ENCODE data around the gene CUL1.
"Not testable (repeated sequence)": the region's sequence is repeated elsewhere in the genome, so short reads cannot be mapped to it uniquely, and the experiment has no call there.

CUL1 gene

GRCh38 chr7:148703671-148703962, 4.9 kb downstream of the CUL1 start:
- H3K27me3 Mint-ChIP-seq, H3K4me3 Mint-ChIP-seq: not testable (repeated sequence)

GRCh38 chr7:148704189-148704588, 5.5 kb downstream of the CUL1 start:
- no peak overlapping the region for H3K27ac Mint-ChIP-seq
- H3K4me3 Mint-ChIP-seq: no peak overlapping the region
- peaks cover 4% of the 10 kb centered on the region for H3K36me3 Mint-ChIP-seq
- H3K9me3 Mint-ChIP-seq (ENCODE audit: low read depth): no peaks in the 10 kb centered on the region
- H3K27me3 Mint-ChIP-seq: no peaks in the 10 kb centered on the region
- H3K4me1 Mint-ChIP-seq (ENCODE audit: low read depth): peaks cover 86% of the 10 kb centered on the region

More at GRCh38 chr7:148703671-148703962, 4.9 kb downstream of the CUL1 start:
- H3K9me3 Mint-ChIP-seq (ENCODE audit: low read depth); H3K36me3 Mint-ChIP-seq; H3K27ac Mint-ChIP-seq: not testable (repeated sequence)
- H3K4me1 Mint-ChIP-seq (ENCODE audit: low read depth): peaks cover 82% of the 10 kb centered on the region

GRCh38 chr7:148704970-148705369, 6.3 kb downstream of the CUL1 start:
- Mint-ChIP-seq H3K36me3 (peaks cover 4% of the 10 kb centered on the region), H3K4me3 (peak overlapping the region; percentile 45), H3K27me3 (no peaks in the 10 kb centered on the region), H3K4me1 (ENCODE audit: low read depth) (peaks cover 91% of the 10 kb centered on the region), H3K9me3 (ENCODE audit: low read depth) (no peaks in the 10 kb centered on the region), H3K27ac (peak overlapping the region; percentile 75)

GRCh38 chr7:148706368-148706767, 7.7 kb downstream of the CUL1 start:
- Mint-ChIP-seq H3K36me3 (peaks cover 2% of the 10 kb centered on the region), H3K27me3 (no peaks in the 10 kb centered on the region), H3K9me3 (ENCODE audit: low read depth) (no peaks in the 10 kb centered on the region), H3K4me3 (peak overlapping the region; percentile 5), H3K4me1 (ENCODE audit: low read depth) (peaks cover 88% of the 10 kb centered on the region), H3K27ac (no peak overlapping the region)

- Mint-ChIP-seq H3K4me1 (ENCODE audit: low read depth) (peaks cover 87% of the 10 kb centered on the region), H3K4me3 (peak overlapping the region; percentile 44), H3K9me3 (ENCODE audit: low read depth) (no peaks in the 10 kb centered on the region), H3K36me3 (no peaks in the 10 kb centered on the region), H3K27me3 (no peaks in the 10 kb centered on the region), H3K27ac (peak overlapping the region; percentile 11)
Observed at GRCh38 chr7:148708026-148708885, 9.6 kb downstream of the CUL1 start.

- H3K4me1 Mint-ChIP-seq (ENCODE audit: low read depth): peaks cover 85% of the 10 kb centered on the region
- H3K27ac Mint-ChIP-seq: no peak overlapping the region
- no peaks in the 10 kb centered on the region for H3K36me3 Mint-ChIP-seq
- no peaks in the 10 kb centered on the region for H3K27me3 Mint-ChIP-seq
- no peaks in the 10 kb centered on the region for H3K9me3 Mint-ChIP-seq (ENCODE audit: low read depth)
- no peak overlapping the region for H3K4me3 Mint-ChIP-seq
Observed at GRCh38 chr7:148709014-148709413, 10.3 kb downstream of the CUL1 start.

GRCh38 chr7:148710426-148710825, 11.7 kb downstream of the CUL1 start:
- H3K4me1 Mint-ChIP-seq (ENCODE audit: low read depth): peaks cover 87% of the 10 kb centered on the region
- not testable (repeated sequence) for H3K9me3 Mint-ChIP-seq (ENCODE audit: low read depth)

GRCh38 chr7:148711191-148712102, 12.7 kb downstream of the CUL1 start:
- Mint-ChIP-seq H3K9me3 (ENCODE audit: low read depth) (no peaks in the 10 kb centered on the region), H3K36me3 (peaks cover 4% of the 10 kb centered on the region), H3K4me1 (ENCODE audit: low read depth) (peaks cover 87% of the 10 kb centered on the region), H3K4me3 (no peak overlapping the region), H3K27ac (peak overlapping the region; percentile 52), H3K27me3 (no peaks in the 10 kb centered on the region)

More at GRCh38 chr7:148710426-148710825, 11.7 kb downstream of the CUL1 start:
- not testable (repeated sequence) for H3K27ac Mint-ChIP-seq, H3K36me3 Mint-ChIP-seq, H3K4me3 Mint-ChIP-seq, H3K27me3 Mint-ChIP-seq

GRCh38 chr7:148712678-148713329, 14.1 kb downstream of the CUL1 start:
- H3K4me3 Mint-ChIP-seq: peak overlapping the region; percentile 8
- no peak overlapping the region for H3K27ac Mint-ChIP-seq
- H3K36me3 Mint-ChIP-seq: peaks cover 9% of the 10 kb centered on the region
- H3K27me3 Mint-ChIP-seq: no peaks in the 10 kb centered on the region
- no peaks in the 10 kb centered on the region for H3K9me3 Mint-ChIP-seq (ENCODE audit: low read depth)
- H3K4me1 Mint-ChIP-seq (ENCODE audit: low read depth): peaks cover 86% of the 10 kb centered on the region

- peaks cover 87% of the 10 kb centered on the region for H3K4me1 Mint-ChIP-seq (ENCODE audit: low read depth)
- no peaks in the 10 kb centered on the region for H3K27me3 Mint-ChIP-seq
- H3K4me3 Mint-ChIP-seq: peak overlapping the region; percentile 42
- H3K9me3 Mint-ChIP-seq (ENCODE audit: low read depth): no peaks in the 10 kb centered on the region
- peak overlapping the region; percentile 68 for H3K27ac Mint-ChIP-seq
- peaks cover 9% of the 10 kb centered on the region for H3K36me3 Mint-ChIP-seq
Observed at GRCh38 chr7:148714498-148714897, 15.8 kb downstream of the CUL1 start.

- H3K36me3 Mint-ChIP-seq: peaks cover 9% of the 10 kb centered on the region
- H3K27ac Mint-ChIP-seq: no peak overlapping the region
- peaks cover 88% of the 10 kb centered on the region for H3K4me1 Mint-ChIP-seq (ENCODE audit: low read depth)
- no peaks in the 10 kb centered on the region for H3K27me3 Mint-ChIP-seq
- H3K4me3 Mint-ChIP-seq: no peak overlapping the region
- H3K9me3 Mint-ChIP-seq (ENCODE audit: low read depth): no peaks in the 10 kb centered on the region
Observed at GRCh38 chr7:148715027-148715426, 16.3 kb downstream of the CUL1 start.

- H3K4me1 Mint-ChIP-seq (ENCODE audit: low read depth): peaks cover 90% of the 10 kb centered on the region
- H3K9me3 Mint-ChIP-seq (ENCODE audit: low read depth): no peaks in the 10 kb centered on the region
- peak overlapping the region; percentile 2 for H3K4me3 Mint-ChIP-seq
- peaks cover 9% of the 10 kb centered on the region for H3K36me3 Mint-ChIP-seq
- H3K27ac Mint-ChIP-seq: no peak overlapping the region
- no peaks in the 10 kb centered on the region for H3K27me3 Mint-ChIP-seq
Observed at GRCh38 chr7:148717266-148717793, 18.6 kb downstream of the CUL1 start.

GRCh38 chr7:148718431-148718830, 19.7 kb downstream of the CUL1 start:
- H3K9me3 Mint-ChIP-seq (ENCODE audit: low read depth): no peaks in the 10 kb centered on the region
- H3K27me3 Mint-ChIP-seq: no peaks in the 10 kb centered on the region
- H3K36me3 Mint-ChIP-seq: peaks cover 9% of the 10 kb centered on the region
- H3K4me3 Mint-ChIP-seq: no peak overlapping the region
- H3K27ac Mint-ChIP-seq: no peak overlapping the region
- peaks cover 90% of the 10 kb centered on the region for H3K4me1 Mint-ChIP-seq (ENCODE audit: low read depth)

GRCh38 chr7:148719753-148720152, 21.1 kb downstream of the CUL1 start:
- no peaks in the 10 kb centered on the region for H3K9me3 Mint-ChIP-seq (ENCODE audit: low read depth)
- peaks cover 92% of the 10 kb centered on the region for H3K4me1 Mint-ChIP-seq (ENCODE audit: low read depth)
- no peak overlapping the region for H3K4me3 Mint-ChIP-seq
- H3K27me3 Mint-ChIP-seq: no peaks in the 10 kb centered on the region
- no peak overlapping the region for H3K27ac Mint-ChIP-seq
- peaks cover 6% of the 10 kb centered on the region for H3K36me3 Mint-ChIP-seq

GRCh38 chr7:148720472-148720871, 21.8 kb downstream of the CUL1 start:
- H3K4me3 Mint-ChIP-seq: no peak overlapping the region
- H3K9me3 Mint-ChIP-seq (ENCODE audit: low read depth): no peaks in the 10 kb centered on the region
- no peaks in the 10 kb centered on the region for H3K27me3 Mint-ChIP-seq
- peaks cover 92% of the 10 kb centered on the region for H3K4me1 Mint-ChIP-seq (ENCODE audit: low read depth)
- H3K27ac Mint-ChIP-seq: no peak overlapping the region
- peaks cover 6% of the 10 kb centered on the region for H3K36me3 Mint-ChIP-seq

All from activated naive CD8-positive, alpha-beta T cell (primary cell).